HG02884 (cell line): ENCODE results near the gene KRT2.

ENCODE experiments used
- ATAC-seq: cut with Tn5 transposase; IDR thresholded peaks from one replicate; pipeline ENCODE4 v1.9.1; 2021; ENCODE audit warnings: mild to moderate bottlenecking, moderate library complexity; ENCODE audit not compliant: unreplicated experiment

Gene KRT2

DNA sequence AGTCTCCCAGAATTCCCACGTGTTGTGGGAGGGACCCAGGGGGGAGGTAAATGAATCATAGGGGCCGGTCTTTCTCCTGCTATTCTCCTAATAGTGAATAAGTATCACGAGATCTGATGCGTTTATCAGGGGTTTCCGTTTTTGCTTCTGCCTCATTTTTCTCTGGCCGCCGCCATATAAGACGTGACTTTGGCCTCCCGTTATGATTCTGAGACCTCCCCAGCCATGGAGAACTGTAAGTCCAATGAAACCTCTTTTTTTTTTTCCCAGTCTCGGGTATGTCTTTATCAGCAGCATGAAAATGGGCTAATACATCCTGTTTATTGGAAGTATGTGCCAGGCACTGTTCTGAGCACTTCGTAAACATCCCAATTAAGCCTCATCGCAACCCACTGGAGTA lies 51.5 kb downstream of the KRT2 start:
- no peak for ATAC-seq

DNA sequence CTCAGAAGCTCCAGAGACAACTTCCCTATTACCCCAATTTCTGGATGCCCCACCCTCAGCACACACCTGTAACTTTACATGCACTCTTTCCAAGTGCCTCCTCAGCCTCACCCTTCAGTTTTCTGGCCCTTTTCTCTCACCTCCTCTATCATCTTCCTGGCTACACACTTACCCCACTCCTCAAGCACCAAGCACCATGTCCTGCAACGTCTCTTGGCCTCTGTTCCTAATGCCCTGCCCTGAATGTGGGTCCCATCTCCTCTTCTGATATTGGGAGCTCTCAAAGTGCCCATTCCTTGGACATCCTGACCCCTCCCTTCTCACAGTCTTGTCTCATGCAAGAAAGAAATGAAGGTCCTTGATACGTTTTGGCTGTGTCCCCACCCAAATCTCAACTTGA lies 51.9 kb downstream of the KRT2 start:
- no peak for ATAC-seq

DNA sequence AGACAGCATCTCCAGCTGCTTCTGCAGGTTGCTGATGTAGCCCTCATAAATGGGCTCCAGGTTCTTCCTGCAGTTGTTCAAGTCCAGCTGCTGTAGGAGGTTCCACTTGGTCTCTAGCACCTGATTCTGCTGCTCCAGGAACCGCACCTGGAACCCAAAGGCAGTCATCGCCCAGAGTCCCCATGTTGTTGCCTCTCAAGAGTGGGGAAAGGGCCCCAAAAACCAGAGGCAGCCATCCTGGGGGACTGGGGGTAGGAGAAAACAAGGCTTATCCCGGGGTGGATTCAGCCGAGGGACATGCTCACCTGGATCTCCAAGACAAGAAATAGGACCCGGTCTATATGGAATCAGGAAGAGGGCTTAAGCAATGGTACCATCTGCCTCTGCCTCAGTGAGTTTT lies 53.0 kb downstream of the KRT2 start:
- no peak for ATAC-seq
